Dermis blood vessel endothelial cell (primary cell): ENCODE data around the gene SPINT2. TPM values are rescaled to one million over a fixed set of nuclear protein-coding genes. Genes with fewer than 3 reads are reported as not detected.

ENCODE experiments used
- DNase-seq: peaks from one replicate; pipeline ENCODE4 v3.0.0; 2010
- total RNA-seq: library from RNA; depleted of rRNA; stranded (reverse); fragments of >200 nt; gene quantifications from 2 replicates; pipeline ENCODE4 v1.2.3, GENCODE V29; 2014

The SPINT2 gene
- total RNA-seq, 1 donor from 2014 or later = 34.5 TPM

- no peak for DNase-seq
Measured at GRCh38 chr19:38268539-38268938, 4.2 kb downstream of the SPINT2 start.

DNA sequence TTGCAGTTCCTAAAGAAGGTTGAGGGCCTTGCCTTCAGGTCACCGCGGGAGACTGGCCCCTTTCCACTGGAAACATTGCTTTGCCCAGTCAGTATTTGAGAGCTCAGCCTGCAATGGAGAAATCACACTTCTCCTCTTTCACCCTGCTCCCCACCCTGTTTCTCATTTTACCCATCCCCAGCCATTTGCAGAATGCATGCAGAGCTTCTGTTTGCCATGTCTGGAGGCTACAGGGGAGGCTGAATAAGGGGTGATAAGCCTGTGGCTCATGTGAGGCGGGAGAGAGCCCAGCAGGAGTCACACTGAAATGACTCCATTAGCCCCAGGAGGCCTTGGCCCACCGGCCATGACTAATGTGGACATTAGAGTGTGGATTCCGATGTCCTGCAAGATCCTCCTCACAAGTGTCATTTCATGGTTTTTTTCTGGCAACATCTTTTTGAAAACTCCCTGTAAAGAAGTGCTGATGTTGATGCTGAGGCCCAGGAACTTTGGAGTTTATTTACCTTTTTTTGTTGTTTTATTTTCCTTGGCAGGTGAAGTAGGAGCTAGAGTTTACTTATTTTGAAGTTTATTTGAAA is 6.3 kb downstream of the SPINT2 start:
- no peak for DNase-seq

DNA sequence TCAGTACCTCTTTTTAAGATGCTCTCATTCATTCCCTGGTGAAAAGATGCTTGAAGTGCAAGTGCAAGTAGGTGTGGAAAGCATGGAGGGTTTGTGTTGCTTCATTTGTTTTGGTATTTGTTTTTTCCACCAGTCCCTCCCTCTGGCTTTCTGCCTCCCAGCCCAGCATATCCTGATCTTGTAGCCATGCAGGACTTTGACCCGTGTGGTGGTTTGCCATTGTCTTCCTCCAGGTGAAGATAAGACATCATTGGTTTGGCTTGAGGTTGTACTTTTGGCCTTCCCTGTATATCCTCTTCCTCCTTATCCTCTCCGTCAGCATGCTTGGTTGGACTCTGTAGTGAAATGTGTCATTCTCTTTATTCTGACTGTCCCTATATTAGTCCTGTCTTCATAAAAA is 9.1 kb downstream of the SPINT2 start:
- no peak for DNase-seq

DNA sequence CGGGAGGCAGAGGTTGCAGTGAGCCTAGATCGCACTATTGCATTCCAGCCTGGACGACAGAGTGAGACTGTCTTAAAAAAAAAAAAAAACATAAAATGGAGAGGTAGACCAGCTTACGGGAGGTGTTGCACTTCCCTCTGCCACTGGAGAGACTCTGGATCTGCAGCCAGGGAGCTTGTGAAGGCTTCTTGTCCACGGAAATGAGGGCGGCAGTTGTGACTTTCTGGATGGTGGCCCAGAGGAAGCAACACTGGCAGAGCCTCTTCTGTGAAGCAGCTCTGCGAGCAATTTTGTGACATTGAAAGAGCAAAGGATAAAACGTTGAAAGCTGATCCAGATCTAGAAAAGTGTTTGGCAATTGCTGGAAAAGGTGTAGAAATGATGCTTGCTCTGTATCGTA is 10.4 kb downstream of the SPINT2 start:
- DNase-seq = peak; percentile 34

- DNase-seq = no peak
Measured at GRCh38 chr19:38276942-38277517, 12.7 kb downstream of the SPINT2 start.

DNA sequence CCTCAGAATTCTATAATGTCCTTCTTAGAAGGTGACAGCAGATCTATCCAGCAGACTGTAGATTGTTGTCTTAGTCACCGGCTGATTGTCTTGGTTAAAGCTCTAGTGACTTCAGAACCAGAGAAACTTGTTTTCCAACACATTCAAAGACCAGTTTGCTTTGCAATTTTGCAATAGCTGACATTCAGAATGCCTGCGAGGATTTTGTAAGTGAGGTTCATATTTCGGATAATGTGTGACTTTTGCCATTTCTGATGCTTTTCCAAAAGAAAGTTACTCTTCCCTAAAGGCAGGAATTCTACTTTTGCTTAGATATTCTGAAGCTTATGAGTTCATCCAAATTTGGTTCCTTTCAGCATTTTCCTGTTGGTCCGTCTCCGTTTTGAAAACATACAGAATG is 13.2 kb downstream of the SPINT2 start:
- DNase-seq = peak; percentile 38

DNA sequence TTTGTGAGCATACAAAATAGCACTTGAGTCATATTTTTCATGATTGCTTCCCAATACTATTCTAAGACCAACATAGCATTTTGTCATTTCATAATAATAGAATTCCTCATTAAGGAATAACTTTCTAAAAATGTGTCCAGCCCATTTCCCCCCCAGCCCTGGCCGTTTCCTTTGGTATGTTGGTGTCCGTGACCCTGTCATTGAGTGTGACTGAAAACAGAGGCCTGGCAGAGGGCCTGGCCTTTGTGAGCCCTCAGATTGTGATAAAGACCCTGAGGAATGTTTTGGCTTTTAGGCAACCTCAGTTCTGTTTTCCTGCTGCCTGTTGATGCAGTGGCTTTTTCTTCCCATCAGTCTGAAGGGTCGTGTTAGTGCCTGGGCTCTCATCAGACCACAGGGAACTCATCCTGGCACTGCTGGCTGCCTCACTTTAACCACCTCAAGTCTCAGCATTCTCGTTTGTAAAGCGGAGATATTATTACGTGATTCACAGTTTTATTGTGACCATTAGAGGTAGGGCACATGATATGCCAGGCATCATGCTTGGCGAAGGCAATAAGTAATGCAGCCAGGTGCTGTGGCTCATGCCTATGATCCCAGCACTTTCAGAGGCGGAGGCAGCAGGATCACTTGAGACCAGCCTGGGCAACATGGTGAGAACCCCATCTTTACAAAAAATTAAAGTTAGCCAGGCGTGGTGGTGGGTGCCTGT is 13.8 kb downstream of the SPINT2 start:
- DNase-seq = peak; percentile 86

DNA sequence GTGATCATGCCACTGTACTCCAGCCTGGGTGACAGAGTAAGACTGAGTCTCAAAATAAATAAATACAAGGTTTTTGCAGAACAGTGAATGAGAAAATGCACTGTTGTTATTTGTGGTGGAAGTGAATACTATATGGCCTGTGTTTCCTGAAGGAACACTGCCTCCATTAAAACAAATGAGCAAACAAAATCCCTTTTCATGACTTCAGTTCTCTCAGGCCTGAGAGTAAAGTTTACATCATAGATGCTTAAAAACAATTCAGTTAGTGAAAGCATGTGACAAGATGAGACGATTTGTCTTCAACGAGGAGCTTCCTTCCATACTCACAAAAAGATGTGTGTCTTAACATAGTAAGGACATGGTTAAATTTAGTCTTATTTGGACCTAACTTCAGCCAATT is 14.4 kb downstream of the SPINT2 start:
- no peak for DNase-seq

DNA sequence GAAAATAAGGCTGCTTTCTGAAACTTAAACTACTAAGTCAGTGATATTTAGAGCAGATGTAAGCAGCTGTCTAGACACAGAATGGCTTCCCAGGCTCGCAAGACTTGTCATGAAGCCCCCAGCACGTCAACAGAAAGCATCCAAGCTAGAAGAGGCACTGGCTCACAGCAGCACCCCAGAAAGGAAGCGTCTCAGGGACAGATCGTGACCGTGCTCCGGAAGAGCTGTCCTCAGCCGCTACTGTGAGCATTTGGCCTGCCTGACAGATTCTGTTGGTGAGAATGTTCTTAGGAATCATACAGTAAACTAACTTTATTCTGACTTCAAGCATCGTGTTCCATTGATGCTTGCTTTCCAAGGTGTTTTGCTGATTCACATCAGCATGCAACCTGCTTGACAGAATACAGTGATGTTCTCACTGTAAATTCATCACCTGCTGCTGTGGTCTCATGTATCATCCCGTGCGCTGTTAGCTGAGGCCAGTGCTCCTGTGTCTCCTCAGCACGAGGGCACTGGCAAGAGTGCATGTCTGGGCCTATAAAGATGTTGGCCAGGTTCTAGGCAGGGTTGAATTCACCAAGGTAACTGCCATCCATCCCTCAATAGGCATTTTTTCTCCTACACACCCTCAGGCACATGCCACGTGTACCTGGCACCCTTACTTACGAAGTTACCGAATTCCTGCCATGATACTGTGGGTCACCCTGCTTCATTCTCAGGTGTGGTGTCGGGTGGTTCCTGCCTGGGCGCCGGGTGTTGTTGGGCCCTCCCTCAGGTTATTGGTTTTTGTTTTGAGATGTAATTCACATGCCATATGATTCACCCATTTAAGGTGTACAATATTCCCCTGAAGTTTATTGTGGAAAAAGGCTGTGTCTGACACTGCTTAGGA is 15.9 kb downstream of the SPINT2 start:
- DNase-seq = no peak

DNA sequence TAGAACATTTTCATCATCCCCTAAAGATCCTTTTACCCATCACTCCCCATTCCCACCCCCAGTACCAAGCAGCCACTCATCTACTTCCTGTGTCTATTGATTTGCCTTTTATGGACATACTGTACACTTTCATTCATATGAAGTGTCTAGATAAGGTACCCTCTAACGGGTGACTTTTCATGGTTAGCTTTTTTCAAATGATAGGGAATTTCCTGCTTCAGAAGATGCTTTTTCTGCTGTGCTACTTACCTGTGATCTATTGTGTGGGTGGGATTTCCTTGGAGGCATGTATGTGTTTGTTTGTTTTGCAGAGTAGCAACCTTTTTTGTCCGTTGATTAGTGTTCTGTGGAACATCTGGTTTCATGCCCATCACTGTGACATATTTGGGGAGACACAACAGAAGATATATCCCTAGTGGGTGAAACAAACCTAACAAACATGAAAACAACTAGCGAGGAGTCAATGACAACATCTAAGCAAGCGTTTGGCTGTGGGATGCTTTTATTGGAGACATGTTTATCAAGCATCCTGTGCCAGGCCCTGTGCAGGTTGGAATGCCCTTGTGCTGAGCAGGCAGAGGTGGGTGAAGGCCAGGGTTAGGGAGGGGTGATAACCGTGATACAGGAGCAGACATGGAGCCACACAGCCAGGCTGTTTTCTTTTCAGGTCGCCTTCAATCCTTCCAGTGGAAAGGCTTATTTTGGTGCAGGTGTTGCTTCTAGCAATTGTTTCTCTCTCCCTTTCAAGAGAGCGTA is 17.6 kb downstream of the SPINT2 start:
- no peak for DNase-seq

GRCh38 chr19:38283271-38283670 is 18.9 kb downstream of the SPINT2 start:
- DNase-seq = no peak

- no peak for DNase-seq
Measured at GRCh38 chr19:38284422-38284821, 20.0 kb downstream of the SPINT2 start.

DNA sequence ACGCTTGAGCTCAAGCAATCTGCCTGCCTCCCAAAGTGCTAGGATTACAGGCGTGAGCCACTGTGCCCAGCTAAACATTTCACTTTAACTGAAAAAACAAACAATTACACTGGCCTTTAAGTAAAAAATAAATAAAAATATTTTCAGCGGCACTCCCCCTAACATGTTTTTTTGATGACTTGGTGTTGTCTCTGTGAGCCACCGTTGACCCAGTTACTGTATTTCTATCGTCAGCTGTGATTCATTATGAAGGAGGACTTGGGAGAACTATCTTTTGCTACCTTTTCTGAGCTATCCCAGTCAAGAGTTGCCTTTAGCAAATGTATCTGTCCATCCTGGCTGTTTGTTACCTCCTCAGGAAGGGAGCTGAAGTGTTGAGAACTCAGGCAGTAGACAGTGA is 21.2 kb downstream of the SPINT2 start:
- DNase-seq = no peak

- DNase-seq = no peak
Measured at GRCh38 chr19:38287604-38288003, 23.2 kb downstream of the SPINT2 start.

DNA sequence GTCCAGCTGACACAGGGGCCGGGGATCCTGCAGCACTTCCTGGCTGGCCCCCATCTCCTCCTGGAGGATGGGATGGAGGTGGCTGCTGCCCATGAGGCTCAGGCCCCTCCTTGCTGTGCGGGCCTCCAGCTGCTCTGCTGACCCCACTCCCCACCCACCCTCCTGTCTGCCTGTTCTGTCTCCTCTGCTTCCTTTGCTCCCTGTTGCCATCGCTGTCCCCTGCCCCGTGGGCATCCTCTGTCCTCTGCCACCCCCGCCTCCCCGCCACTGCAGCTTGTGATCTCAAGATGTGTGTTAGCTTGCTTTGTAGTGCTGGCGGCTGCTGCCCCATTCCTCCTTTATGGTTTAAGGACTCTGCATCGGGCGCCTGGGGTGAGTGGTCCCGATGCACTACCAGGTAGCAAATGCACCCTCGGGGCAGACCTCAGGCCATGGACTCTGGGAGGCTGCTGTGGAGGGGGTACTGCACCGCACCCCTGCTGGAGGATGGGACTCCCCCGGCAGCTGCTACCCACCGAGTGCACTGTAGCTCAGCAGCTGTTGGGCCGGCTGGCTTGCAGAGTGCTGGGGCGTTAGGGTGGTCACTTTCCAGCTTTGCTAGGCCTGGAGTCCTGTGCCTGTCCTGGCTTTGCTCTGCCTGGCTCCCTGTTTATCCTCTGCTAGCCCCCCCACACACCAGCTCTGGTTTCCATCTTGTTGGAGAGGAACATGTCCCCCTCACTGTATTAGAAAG is 23.9 kb downstream of the SPINT2 start:
- no peak for DNase-seq

DNA sequence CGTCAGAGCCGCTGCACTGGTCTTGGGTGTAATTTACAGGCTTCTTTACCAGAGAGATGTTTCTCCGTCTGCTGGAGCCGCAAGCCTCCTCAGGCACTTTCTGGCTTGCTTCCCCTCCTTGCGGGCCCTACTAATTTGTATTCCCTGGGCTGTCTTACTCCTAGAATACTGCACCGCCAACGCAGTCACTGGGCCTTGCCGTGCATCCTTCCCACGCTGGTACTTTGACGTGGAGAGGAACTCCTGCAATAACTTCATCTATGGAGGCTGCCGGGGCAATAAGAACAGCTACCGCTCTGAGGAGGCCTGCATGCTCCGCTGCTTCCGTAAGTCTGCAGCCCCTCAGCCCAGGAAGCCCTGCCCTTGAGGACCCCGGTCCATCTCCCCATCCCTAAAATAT is 25.6 kb downstream of the SPINT2 start:
- DNase-seq = no peak

DNA sequence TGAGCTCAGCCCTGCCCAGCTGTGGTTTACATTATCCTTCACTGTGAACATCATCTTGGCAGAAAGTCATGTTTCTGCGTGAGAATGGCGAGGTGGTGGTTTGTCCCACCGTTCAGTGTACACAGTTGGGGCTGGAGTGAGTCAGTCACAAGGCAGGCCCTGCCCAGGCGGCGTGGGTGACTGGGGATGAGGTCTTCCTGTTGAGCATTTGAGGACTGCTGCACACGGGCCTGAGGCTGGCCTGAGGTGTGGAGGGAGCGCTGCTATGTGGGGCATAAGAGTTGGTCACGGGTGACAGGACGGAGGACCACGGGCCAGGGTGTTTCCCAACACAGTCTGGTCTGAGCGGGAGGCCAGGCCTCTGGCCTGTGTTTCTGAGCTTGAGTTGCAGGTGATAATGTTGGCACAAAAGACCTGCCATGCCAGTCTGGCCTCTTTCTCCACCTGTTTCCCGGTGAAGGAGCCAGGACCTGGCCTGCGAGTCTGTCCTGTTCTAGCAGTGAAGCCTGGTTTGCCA is 26.3 kb downstream of the SPINT2 start:
- DNase-seq = peak; percentile 28

- no peak for DNase-seq
Measured at GRCh38 chr19:38291855-38292254, 27.5 kb downstream of the SPINT2 start.

GRCh38 chr19:38293281-38293680 is 28.9 kb downstream of the SPINT2 start:
- DNase-seq = no peak

- DNase-seq = no peak
Measured at GRCh38 chr19:38294090-38294489, 29.7 kb downstream of the SPINT2 start.

DNA sequence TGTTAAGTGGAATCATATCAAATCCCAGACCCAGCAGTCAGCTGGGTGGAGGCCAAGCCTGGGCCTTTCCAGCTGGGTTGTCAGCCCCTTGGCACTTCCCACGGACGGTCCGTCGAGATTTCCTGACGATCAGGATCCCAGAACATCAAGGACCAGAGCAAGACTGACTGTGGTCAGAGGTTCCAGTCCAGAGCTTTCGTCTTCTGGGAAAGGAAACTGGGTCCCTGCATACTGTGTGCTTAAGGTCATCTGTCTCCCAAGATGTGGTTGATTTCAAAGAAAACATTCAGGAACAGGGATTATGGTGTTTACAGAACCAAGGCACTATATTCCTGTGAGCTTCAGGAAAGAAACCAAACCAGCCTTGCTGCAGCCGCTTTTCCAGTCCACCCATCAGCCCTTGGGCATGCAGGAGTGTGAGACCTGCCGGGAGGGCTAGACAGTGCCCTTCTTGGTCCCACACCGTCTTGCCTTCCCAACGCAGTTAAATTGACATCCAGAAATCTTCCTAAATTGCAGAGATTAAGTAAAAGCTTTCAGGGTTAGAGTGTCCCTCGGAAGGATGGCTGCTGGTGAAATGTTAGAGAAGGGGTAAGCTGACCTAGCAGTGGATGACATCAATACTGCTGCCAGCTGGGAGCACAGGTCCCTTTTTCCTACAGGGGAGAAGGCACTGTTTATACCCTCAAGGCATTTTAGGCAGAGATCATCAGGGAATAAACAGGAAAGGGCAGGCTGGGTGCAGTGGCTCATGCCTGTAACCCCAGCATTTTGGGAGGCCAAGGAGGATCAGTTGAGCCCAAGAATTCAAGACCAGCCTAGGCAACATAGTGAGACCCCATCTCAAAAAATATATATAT is 34.7 kb downstream of the SPINT2 start:
- no peak for DNase-seq
